GM12875 (cell line): ENCODE measurements around the gene FBN1.

ENCODE experiments used
- H3K4me3 ChIP-seq: one replicate; pipeline ENCODE4 v1.5.1; 2011; ENCODE audit warnings: low read depth, low read length, control low read depth
- TF ChIP-seq, protein P1 (sequence below): IDR thresholded peaks from 2 replicates; pipeline ENCODE4 v1.5.1; 2011; ENCODE audit warnings: low read depth, mild to moderate bottlenecking, control low read depth, inconsistent platforms, low read length, moderate library complexity, borderline replicate concordance; ENCODE audit not compliant: insufficient read depth

The FBN1 gene

GRCh38 chr15:48584812-48585563, 60.5 kb downstream of the FBN1 start:
- H3K4me3 ChIP-seq: no peak overlapping the region
- TF ChIP-seq, protein P1, sequence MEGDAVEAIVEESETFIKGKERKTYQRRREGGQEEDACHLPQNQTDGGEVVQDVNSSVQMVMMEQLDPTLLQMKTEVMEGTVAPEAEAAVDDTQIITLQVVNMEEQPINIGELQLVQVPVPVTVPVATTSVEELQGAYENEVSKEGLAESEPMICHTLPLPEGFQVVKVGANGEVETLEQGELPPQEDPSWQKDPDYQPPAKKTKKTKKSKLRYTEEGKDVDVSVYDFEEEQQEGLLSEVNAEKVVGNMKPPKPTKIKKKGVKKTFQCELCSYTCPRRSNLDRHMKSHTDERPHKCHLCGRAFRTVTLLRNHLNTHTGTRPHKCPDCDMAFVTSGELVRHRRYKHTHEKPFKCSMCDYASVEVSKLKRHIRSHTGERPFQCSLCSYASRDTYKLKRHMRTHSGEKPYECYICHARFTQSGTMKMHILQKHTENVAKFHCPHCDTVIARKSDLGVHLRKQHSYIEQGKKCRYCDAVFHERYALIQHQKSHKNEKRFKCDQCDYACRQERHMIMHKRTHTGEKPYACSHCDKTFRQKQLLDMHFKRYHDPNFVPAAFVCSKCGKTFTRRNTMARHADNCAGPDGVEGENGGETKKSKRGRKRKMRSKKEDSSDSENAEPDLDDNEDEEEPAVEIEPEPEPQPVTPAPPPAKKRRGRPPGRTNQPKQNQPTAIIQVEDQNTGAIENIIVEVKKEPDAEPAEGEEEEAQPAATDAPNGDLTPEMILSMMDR: no peak

- TF ChIP-seq, protein P1: no peak
- no peak overlapping the region for H3K4me3 ChIP-seq
These were observed 61.3 kb downstream of the FBN1 start for GRCh38 chr15:48584090-48584811.

- H3K4me3 ChIP-seq: no peak overlapping the region
- TF ChIP-seq, protein P1: no peak
These were observed 62.9 kb downstream of the FBN1 start for GRCh38 chr15:48582452-48583247.

- H3K4me3 ChIP-seq: no peak overlapping the region
- TF ChIP-seq, protein P1: no peak
These were observed 64.3 kb downstream of the FBN1 start for GRCh38 chr15:48581219-48581618.

GRCh38 chr15:48580736-48581135, 64.8 kb downstream of the FBN1 start:
- H3K4me3 ChIP-seq: no peak overlapping the region
- TF ChIP-seq, protein P1: no peak

DNA sequence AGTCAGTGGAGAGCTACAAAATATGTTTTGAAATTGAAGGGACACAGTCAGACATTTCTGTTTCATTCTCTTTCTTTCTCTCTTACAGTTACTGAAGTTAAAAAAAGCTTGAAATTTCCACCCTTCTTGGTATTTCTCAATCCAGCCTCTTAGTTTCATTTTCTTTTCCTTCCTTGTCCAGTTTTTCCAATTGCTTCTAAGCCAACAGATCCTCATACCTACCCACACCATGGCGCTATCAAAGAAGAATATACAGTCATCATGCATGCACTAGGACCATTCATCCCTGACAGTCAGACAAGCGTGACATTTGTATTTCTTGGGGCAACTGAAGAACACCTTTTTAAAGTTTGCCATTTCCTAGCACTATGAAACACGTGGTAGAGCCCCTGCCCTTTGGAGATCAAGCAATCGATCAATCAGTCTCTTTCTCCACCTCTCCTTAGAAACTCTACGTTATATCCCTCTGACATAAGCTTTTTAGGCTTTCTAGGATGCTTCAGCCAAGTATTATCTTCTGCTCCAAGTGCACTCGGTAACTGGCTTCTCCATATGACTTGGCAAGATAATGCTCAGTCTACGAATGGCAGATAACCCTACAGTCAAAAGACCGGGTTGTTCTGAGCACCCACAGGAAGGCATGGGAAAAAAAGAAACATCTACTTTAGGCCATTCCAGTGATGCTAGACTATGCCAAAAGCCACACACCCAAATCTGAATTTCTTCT, 65.4 kb downstream of the FBN1 start:
- TF ChIP-seq, protein P1: no peak
- H3K4me3 ChIP-seq: no peak overlapping the region
